Mesenchymal stem cell (in vitro differentiated cells and primary cell): Measurements from ENCODE around the gene SDK2.
A peak's percentile ranks its signal among the peaks of the same experiment; 100 is the strongest.

Experiments used
- DNase-seq: peaks from one replicate; pipeline ENCODE4 v3.0.0-alpha.2; 2013
- H2AFZ ChIP-seq: one replicate; pipeline ENCODE4 v1.6.1; 2013; ENCODE audit warnings: low read depth, mild to moderate bottlenecking, control low read depth, inconsistent platforms, low read length, moderate library complexity
- H2AK5ac ChIP-seq: 2 replicates; pipeline ENCODE4 v1.6.1; 2013; ENCODE audit warnings: low read length, moderate library complexity, mild to moderate bottlenecking, inconsistent platforms; ENCODE audit not compliant: severe bottlenecking
- H2BK120ac ChIP-seq: one replicate; pipeline ENCODE4 v1.6.1; 2013; ENCODE audit warnings: low read depth, mild to moderate bottlenecking, inconsistent platforms, low read length, moderate library complexity
- H2BK12ac ChIP-seq, 2 experiments: one replicate each; pipeline ENCODE4 v1.6.1; 2013; ENCODE audit warnings: inconsistent platforms in 2 of 2, low read length in 2 of 2, mild to moderate bottlenecking in 2 of 2, moderate library complexity in 2 of 2, control low read depth in 1 of 2
- H2BK15ac ChIP-seq: one replicate; pipeline ENCODE4 v1.6.1; 2013; ENCODE audit warnings: mild to moderate bottlenecking, low read depth, inconsistent platforms; ENCODE audit not compliant: poor library complexity, severe bottlenecking
- H2BK5ac ChIP-seq: 2 replicates; pipeline ENCODE4 v1.6.1; 2013; ENCODE audit warnings: low read depth, mild to moderate bottlenecking, low read length, control low read depth, inconsistent platforms; ENCODE audit not compliant: poor library complexity, severe bottlenecking
- H3K14ac ChIP-seq, 2 experiments: one replicate each; pipeline ENCODE4 v1.6.1; 2013; ENCODE audit warnings: inconsistent platforms in 2 of 2, low read length in 2 of 2, control low read depth in 1 of 2, mild to moderate bottlenecking in 1 of 2, moderate library complexity in 1 of 2
- H3K18ac ChIP-seq, 2 experiments: one replicate each; pipeline ENCODE4 v1.6.1; 2013; ENCODE audit warnings: inconsistent platforms in 2 of 2, low read length in 2 of 2, control low read depth in 1 of 2, low read depth in 1 of 2, mild to moderate bottlenecking in 1 of 2
- H3K23ac ChIP-seq, 2 experiments: one replicate each; pipeline ENCODE4 v1.6.1; 2013; ENCODE audit warnings: inconsistent platforms in 2 of 2, low read length in 2 of 2, mild to moderate bottlenecking in 2 of 2, moderate library complexity in 2 of 2, control low read depth in 1 of 2
- H3K27ac ChIP-seq: 2 replicates; pipeline ENCODE4 v1.5.1; 2013; ENCODE audit warnings: mild to moderate bottlenecking, moderate library complexity, low read length, control low read depth, inconsistent platforms; ENCODE audit not compliant: poor library complexity, severe bottlenecking
- H3K27me3 ChIP-seq, 2 experiments: 2 replicates each; pipeline versions ENCODE4 v1.6.1 to v1.7.0; 2013; ENCODE audit warnings: low read length in 2 of 2, mild to moderate bottlenecking in 2 of 2, moderate library complexity in 2 of 2, control low read depth in 1 of 2, inconsistent platforms in 1 of 2; ENCODE audit not compliant: control insufficient read depth in 1 of 2, insufficient read depth in 1 of 2
- H3K36me3 ChIP-seq, 2 experiments: 2 replicates each; pipeline versions ENCODE4 v1.6.1 to v1.7.0; 2013; ENCODE audit warnings: low read length in 2 of 2, control low read depth in 1 of 2, inconsistent platforms in 1 of 2, low read depth in 1 of 2, mild to moderate bottlenecking in 1 of 2; ENCODE audit not compliant: insufficient read depth in 2 of 2, control insufficient read depth in 1 of 2
- H3K4ac ChIP-seq, 2 experiments: one replicate each; pipeline ENCODE4 v1.6.1; 2013; ENCODE audit warnings: inconsistent platforms in 2 of 2, low read length in 2 of 2, mild to moderate bottlenecking in 2 of 2, moderate library complexity in 2 of 2, control low read depth in 1 of 2, low read depth in 1 of 2
- H3K4me1 ChIP-seq: 2 replicates; pipeline ENCODE4 v1.6.1; 2013; ENCODE audit warnings: low read depth, low read length, control low read depth; ENCODE audit not compliant: control insufficient read depth, insufficient read depth
- H3K4me2 ChIP-seq: 2 replicates; pipeline ENCODE4 v1.6.1; 2013; ENCODE audit warnings: low read length, mild to moderate bottlenecking, inconsistent platforms; ENCODE audit not compliant: poor library complexity, severe bottlenecking
- H3K4me3 ChIP-seq, 2 experiments: 2 replicates each; pipeline versions ENCODE4 v1.5.1 to v1.7.0; 2013; ENCODE audit warnings: low read length in 2 of 2, mild to moderate bottlenecking in 2 of 2, control low read depth in 1 of 2, low read depth in 1 of 2; ENCODE audit not compliant: insufficient read depth in 1 of 2
- H3K79me1 ChIP-seq: replicated peaks from 2 replicates; pipeline ENCODE4 v1.6.1; 2013; ENCODE audit warnings: mild to moderate bottlenecking, control low read depth, low read length, inconsistent platforms; ENCODE audit not compliant: poor library complexity, severe bottlenecking
- H3K9ac ChIP-seq: 2 replicates; pipeline ENCODE4 v1.7.0; 2013; ENCODE audit warnings: mild to moderate bottlenecking, low read length, moderate library complexity
- H3K9me3 ChIP-seq: 2 replicates; pipeline ENCODE4 v1.7.0; 2013; ENCODE audit warnings: mild to moderate bottlenecking, low read length; ENCODE audit not compliant: control insufficient read depth
- H4K8ac ChIP-seq: one replicate; pipeline ENCODE4 v1.6.1; 2013; ENCODE audit warnings: inconsistent platforms, mild to moderate bottlenecking, low read length, moderate library complexity
- H4K91ac ChIP-seq: one replicate; pipeline ENCODE4 v1.6.1; 2013; ENCODE audit warnings: mild to moderate bottlenecking, low read length, inconsistent platforms
- WGBS: methylation state at CpG from one replicate; pipeline ENCODE4 v1.1.7; 2013; ENCODE audit warnings: mixed read lengths; 5-methylcytosine and 5-hydroxymethylcytosine counted together

Gene SDK2

DNA sequence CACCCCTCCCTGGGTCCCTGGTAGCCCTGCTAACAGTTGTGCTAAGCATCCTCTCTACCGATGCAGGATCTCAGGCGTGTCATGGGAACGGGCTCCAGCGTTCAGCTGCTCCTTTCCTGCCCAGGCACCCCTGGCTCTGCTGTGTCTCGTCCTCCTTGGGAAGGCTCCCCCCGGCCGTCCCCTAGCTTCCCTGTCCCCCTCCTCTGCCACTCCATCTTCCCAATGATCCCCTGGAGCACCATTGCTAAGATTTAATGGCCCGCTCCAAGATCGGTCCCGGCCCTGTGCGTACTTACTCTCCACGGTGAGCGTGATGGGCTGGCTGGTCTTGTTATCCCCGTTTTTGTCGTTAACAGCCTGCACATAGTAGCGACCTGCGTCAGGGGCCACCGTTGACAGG, 196.9 kb downstream of the SDK2 start:
- Histone ChIP-seq H3K18ac (no peak overlapping the region), H4K8ac (no peak overlapping the region), H2AK5ac (no peak overlapping the region), H3K4me1 (no peaks in the 10 kb centered on the region), H3K4me2 (no peak overlapping the region), H2BK120ac (no peak overlapping the region), H3K4ac (no peak overlapping the region), H2BK15ac (peak overlapping the region; percentile 45), H3K9ac (no peak overlapping the region), H3K4me3 (no peak overlapping the region), H4K91ac (no peak overlapping the region), H2AFZ (no peak overlapping the region), H3K23ac (no peak overlapping the region), H2BK5ac (no peak overlapping the region), H3K27me3 (peaks cover 23 to 32% of the 10 kb centered on the region in 2 experiments), H3K79me1 (no peaks in the 10 kb centered on the region), H3K27ac (no peak overlapping the region), H3K36me3 (no peaks in the 10 kb centered on the region), H3K14ac (no peak overlapping the region), H2BK12ac (no peak overlapping the region), H3K9me3 (no peaks in the 10 kb centered on the region)
- DNase-seq = no peak
- 90% methylated on average over 18 of the region's 18 CpGs for WGBS

DNA sequence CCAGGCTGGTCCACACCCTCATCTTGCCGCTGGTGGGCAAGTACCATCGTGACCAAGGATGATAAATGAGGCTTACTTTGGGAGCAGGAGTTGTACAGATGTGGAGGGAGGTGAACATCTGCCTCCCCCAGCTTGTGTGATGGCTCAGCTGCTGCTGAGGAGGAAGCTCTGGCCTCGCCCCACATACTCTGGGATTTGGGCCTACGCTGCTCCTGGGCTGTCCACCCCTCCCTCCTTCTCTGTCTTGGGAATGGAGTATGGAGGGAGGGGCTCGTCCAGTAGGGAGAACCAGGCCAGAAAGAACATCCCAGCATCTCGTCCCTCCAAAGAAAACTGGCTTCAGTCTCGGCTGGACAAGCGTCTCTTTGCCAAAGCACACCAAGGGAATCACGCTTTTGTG, 197.6 kb downstream of the SDK2 start:
- Histone ChIP-seq H3K79me1 (no peaks in the 10 kb centered on the region), H3K4me3 (no peak overlapping the region), H3K23ac (no peak overlapping the region), H3K18ac (no peak overlapping the region), H2BK12ac (no peak overlapping the region), H3K36me3 (no peaks in the 10 kb centered on the region), H3K4ac (no peak overlapping the region), H2BK5ac (no peak overlapping the region), H2AK5ac (no peak overlapping the region), H4K91ac (no peak overlapping the region), H3K4me1 (no peaks in the 10 kb centered on the region), H2BK120ac (no peak overlapping the region), H4K8ac (no peak overlapping the region), H2AFZ (no peak overlapping the region), H2BK15ac (no peak overlapping the region), H3K9ac (no peak overlapping the region), H3K27me3 (peaks cover 20 to 37% of the 10 kb centered on the region in 2 experiments), H3K27ac (no peak overlapping the region), H3K9me3 (no peaks in the 10 kb centered on the region), H3K14ac (no peak overlapping the region), H3K4me2 (no peak overlapping the region)
- WGBS = 85% methylated on average over 8 of the region's 9 CpGs
- no peak for DNase-seq

DNA sequence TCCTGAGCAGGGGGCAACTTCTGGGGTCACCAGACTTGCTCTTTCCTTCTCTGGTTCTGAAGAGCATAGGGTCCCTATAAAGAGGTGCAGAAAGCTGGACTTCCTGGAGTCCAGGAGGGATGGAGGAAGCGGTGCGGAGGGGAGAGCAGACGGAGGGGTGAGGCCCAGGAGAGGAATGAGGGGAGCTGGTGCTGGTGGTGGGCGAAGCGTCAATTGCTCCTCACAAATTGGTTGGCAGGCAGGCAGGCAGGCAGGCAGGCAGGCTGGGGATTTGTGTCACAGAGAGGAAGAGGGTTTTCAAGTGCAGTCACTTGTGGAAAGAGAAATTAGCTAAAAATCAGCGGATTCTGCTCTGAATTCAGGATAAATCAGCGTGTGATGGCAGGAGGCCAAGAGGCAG, 198.8 kb downstream of the SDK2 start:
- no peak overlapping the region for H2BK12ac ChIP-seq
- no peak overlapping the region for H2AFZ ChIP-seq
- H3K4me3 ChIP-seq = no peak overlapping the region
- no peaks in the 10 kb centered on the region for H3K4me1 ChIP-seq
- no peak overlapping the region for H2AK5ac ChIP-seq
- H3K23ac ChIP-seq = no peak overlapping the region
- WGBS = 95% methylated on average over 7 of the region's 7 CpGs
- DNase-seq = no peak
- H3K9me3 ChIP-seq = no peaks in the 10 kb centered on the region
- no peak overlapping the region for H3K4ac ChIP-seq
- H3K9ac ChIP-seq = no peak overlapping the region
- no peak overlapping the region for H4K8ac ChIP-seq
- no peak overlapping the region for H2BK15ac ChIP-seq
- no peak overlapping the region for H4K91ac ChIP-seq
- no peak overlapping the region for H2BK5ac ChIP-seq
- no peaks in the 10 kb centered on the region for H3K36me3 ChIP-seq
- H3K27me3 ChIP-seq = peaks cover 15 to 39% of the 10 kb centered on the region in 2 experiments
- H2BK120ac ChIP-seq = no peak overlapping the region
- peak overlapping the region in 1 of 2 experiments; percentile 41 for H3K14ac ChIP-seq
- H3K18ac ChIP-seq = no peak overlapping the region
- no peak overlapping the region for H3K27ac ChIP-seq
- no peak overlapping the region for H3K4me2 ChIP-seq
- H3K79me1 ChIP-seq = no peaks in the 10 kb centered on the region

DNA sequence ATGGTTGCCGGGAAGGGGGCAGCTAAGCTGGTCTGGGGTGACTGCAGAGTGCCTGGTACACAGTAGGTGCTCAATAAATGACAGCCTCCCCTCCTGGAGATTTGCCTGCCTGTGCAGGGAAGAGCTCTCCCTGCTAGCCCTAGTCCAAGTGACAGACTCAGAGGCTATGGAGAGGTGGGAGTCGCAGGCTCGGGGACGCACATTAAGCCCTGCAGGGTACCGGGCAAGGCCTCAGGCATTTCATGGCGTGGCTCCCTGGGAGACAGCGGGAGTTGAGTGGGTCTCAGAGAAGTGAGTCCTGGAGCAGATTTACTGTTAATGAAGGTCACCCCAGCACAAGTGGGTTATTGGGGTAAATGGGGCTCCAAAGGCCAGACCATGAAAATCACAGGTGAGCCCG, 200.2 kb downstream of the SDK2 start:
- Histone ChIP-seq H2BK120ac (no peak overlapping the region), H3K9me3 (no peaks in the 10 kb centered on the region), H3K4me3 (no peak overlapping the region), H3K4me2 (no peak overlapping the region), H3K36me3 (no peaks in the 10 kb centered on the region), H3K14ac (no peak overlapping the region), H2BK5ac (no peak overlapping the region), H3K18ac (no peak overlapping the region), H3K4me1 (no peaks in the 10 kb centered on the region), H2AK5ac (no peak overlapping the region), H4K91ac (no peak overlapping the region), H3K27me3 (peaks cover 13 to 37% of the 10 kb centered on the region in 2 experiments), H3K4ac (no peak overlapping the region), H2BK15ac (no peak overlapping the region), H2AFZ (no peak overlapping the region), H4K8ac (no peak overlapping the region), H3K27ac (no peak overlapping the region), H2BK12ac (no peak overlapping the region), H3K79me1 (no peaks in the 10 kb centered on the region), H3K23ac (no peak overlapping the region), H3K9ac (no peak overlapping the region)
- DNase-seq = no peak
- 96% methylated on average over 8 of the region's 8 CpGs for WGBS
